WTC11 (cell line): ENCODE measurements around the gene PRAC2. TPM values are rescaled to one million over a fixed set of nuclear protein-coding genes. Genes with fewer than 3 reads are reported as not detected.

ENCODE experiments used
- ATAC-seq: fragments of 200-7000 bp; cut with Tn5 transposase; 2 replicates; pipeline ENCODE4 v1.10.0; 2021; ENCODE audit warnings: mild to moderate bottlenecking, moderate library complexity
- CTCF ChIA-PET: fragments of 300-600 bp; sonication (Branson Sonifier 250); formaldehyde crosslinking; loops from one replicate; lab custom pipeline; 2021; ENCODE audit warnings: antibody characterized with exemption; lab: Charles Lee
- POLR2A ChIA-PET: fragments of 350-600 bp; sonication (Branson Sonifier 250); formaldehyde crosslinking; loops from one replicate; lab custom pipeline; 2021; ENCODE audit warnings: antibody characterized with exemption; lab: Charles Lee
- DNase-seq: peaks from one replicate; pipeline ENCODE4 v3.0.0; 2021; ENCODE audit warnings: low spot score
- H3K27ac Mint-ChIP-seq: 2 replicates; pipeline ENCODE4 v1.8.0; 2021; ENCODE audit warnings: mixed read lengths
- H3K27me3 Mint-ChIP-seq: 2 replicates; pipeline ENCODE4 v1.8.0; 2021; ENCODE audit warnings: low read depth, mild to moderate bottlenecking, moderate library complexity, mixed read lengths
- H3K36me3 Mint-ChIP-seq: 2 replicates; pipeline ENCODE4 v1.8.0; 2021; ENCODE audit warnings: mixed read lengths
- H3K4me1 Mint-ChIP-seq: 2 replicates; pipeline ENCODE4 v1.8.0; 2022; ENCODE audit warnings: mixed read lengths
- H3K4me3 Mint-ChIP-seq: 2 replicates; pipeline ENCODE4 v1.8.0; 2021; ENCODE audit warnings: mild to moderate bottlenecking, moderate library complexity, mixed read lengths
- H3K9me3 Mint-ChIP-seq: 2 replicates; pipeline ENCODE4 v1.8.0; 2021; ENCODE audit warnings: mixed read lengths
- CREM ChIP-seq: sonication (generic); formaldehyde crosslinking; IDR thresholded peaks from 2 replicates; pipeline ENCODE4 v1.8.1; 2022; ENCODE audit warnings: mild to moderate bottlenecking, missing genetic modification reagents, moderate library complexity
- ELF4 ChIP-seq: sonication (generic); formaldehyde crosslinking; IDR thresholded peaks from 2 replicates; pipeline ENCODE4 v1.8.1; 2022; ENCODE audit warnings: low read depth, mild to moderate bottlenecking, moderate library complexity, missing genetic modification reagents
- GABPB1 ChIP-seq: sonication (generic); formaldehyde crosslinking; IDR thresholded peaks from 2 replicates; pipeline ENCODE4 v1.8.1; 2023; ENCODE audit warnings: mild to moderate bottlenecking, missing genetic modification reagents
- JUN ChIP-seq: sonication (generic); formaldehyde crosslinking; IDR thresholded peaks from 2 replicates; pipeline ENCODE4 v1.8.0; 2023; ENCODE audit warnings: mild to moderate bottlenecking, missing genetic modification reagents
- MYBL2 ChIP-seq: sonication (generic); formaldehyde crosslinking; IDR thresholded peaks from 2 replicates; pipeline ENCODE4 v1.8.1; 2023; ENCODE audit warnings: mild to moderate bottlenecking, moderate library complexity, missing genetic modification reagents
- NR3C1 ChIP-seq: sonication (generic); formaldehyde crosslinking; conservative IDR thresholded peaks from 2 replicates; pipeline ENCODE4 v1.8.1; 2023; ENCODE audit warnings: low read depth, mild to moderate bottlenecking, missing genetic modification reagents
- RORB ChIP-seq: fragments of 250-450 bp; sonication (Bioruptor Pico); IDR thresholded peaks from 2 replicates; pipeline ENCODE4 v1.9.0; 2021; ENCODE audit warnings: mild to moderate bottlenecking
- SP1 ChIP-seq: sonication (generic); formaldehyde crosslinking; conservative IDR thresholded peaks from 2 replicates; pipeline ENCODE4 v1.8.1; 2022; ENCODE audit warnings: missing genetic modification reagents
- TCF7 ChIP-seq: sonication (generic); formaldehyde crosslinking; IDR thresholded peaks from 2 replicates; pipeline ENCODE4 v1.8.0; 2022; ENCODE audit warnings: mild to moderate bottlenecking, low read depth, missing genetic modification reagents, moderate library complexity
- ZNF219 ChIP-seq: sonication (generic); formaldehyde crosslinking; IDR thresholded peaks from 2 replicates; pipeline ENCODE4 v1.8.0; 2023; ENCODE audit warnings: missing genetic modification reagents, mild to moderate bottlenecking, borderline replicate concordance
- ZNF232 ChIP-seq: sonication (generic); formaldehyde crosslinking; IDR thresholded peaks from 2 replicates; pipeline ENCODE4 v1.8.0; 2022; ENCODE audit warnings: mild to moderate bottlenecking, missing genetic modification reagents
- ZNF671 ChIP-seq: fragments of 250-450 bp; sonication (Bioruptor Pico); IDR thresholded peaks from 2 replicates; pipeline ENCODE4 v1.8.0; 2021; ENCODE audit warnings: mild to moderate bottlenecking
- total RNA-seq: library from RNA; stranded (reverse); gene quantifications from 3 replicates; pipeline ENCODE4 v1.2.3, GENCODE V29; 2021
- TF ChIP-seq, protein P1 (sequence below): sonication (generic); formaldehyde crosslinking; IDR thresholded peaks from 2 replicates; pipeline ENCODE4 v1.8.1; 2023; ENCODE audit warnings: mild to moderate bottlenecking, missing genetic modification reagents, moderate library complexity
- TF ChIP-seq, protein P2 (sequence below): sonication (generic); formaldehyde crosslinking; IDR thresholded peaks from 2 replicates; pipeline ENCODE4 v1.8.1; 2023; ENCODE audit warnings: mild to moderate bottlenecking, missing genetic modification reagents, borderline replicate concordance
- TF ChIP-seq, protein P3 (sequence below): sonication (generic); formaldehyde crosslinking; IDR thresholded peaks from 2 replicates; pipeline ENCODE4 v1.8.0; 2023; ENCODE audit warnings: mild to moderate bottlenecking, missing genetic modification reagents
- TF ChIP-seq, protein P4 (sequence below): fragments of 200-600 bp; IDR thresholded peaks from 2 replicates; pipeline ENCODE4 v1.8.0; 2022; ENCODE audit warnings: antibody characterized with exemption
- TF ChIP-seq, protein P5 (sequence below): sonication (generic); formaldehyde crosslinking; IDR thresholded peaks from 2 replicates; pipeline ENCODE4 v1.8.1; 2022; ENCODE audit warnings: mild to moderate bottlenecking, missing genetic modification reagents, moderate library complexity, borderline replicate concordance
- TF ChIP-seq, protein P6 (sequence below): sonication (generic); formaldehyde crosslinking; IDR thresholded peaks from 2 replicates; pipeline ENCODE4 v1.8.1; 2022; ENCODE audit warnings: missing genetic modification reagents, borderline replicate concordance
- TF ChIP-seq, protein P7 (sequence below): sonication (generic); formaldehyde crosslinking; IDR thresholded peaks from 2 replicates; pipeline ENCODE4 v1.8.1; 2022; ENCODE audit warnings: low read depth, missing genetic modification reagents, borderline replicate concordance
- TF ChIP-seq, protein P8 (sequence below): sonication (generic); formaldehyde crosslinking; IDR thresholded peaks from 2 replicates; pipeline ENCODE4 v1.8.1; 2022; ENCODE audit warnings: mild to moderate bottlenecking, moderate library complexity, missing genetic modification reagents

PRAC2 gene
- total RNA-seq, 1 experiment from 2014 or later: 22.3 TPM

DNA sequence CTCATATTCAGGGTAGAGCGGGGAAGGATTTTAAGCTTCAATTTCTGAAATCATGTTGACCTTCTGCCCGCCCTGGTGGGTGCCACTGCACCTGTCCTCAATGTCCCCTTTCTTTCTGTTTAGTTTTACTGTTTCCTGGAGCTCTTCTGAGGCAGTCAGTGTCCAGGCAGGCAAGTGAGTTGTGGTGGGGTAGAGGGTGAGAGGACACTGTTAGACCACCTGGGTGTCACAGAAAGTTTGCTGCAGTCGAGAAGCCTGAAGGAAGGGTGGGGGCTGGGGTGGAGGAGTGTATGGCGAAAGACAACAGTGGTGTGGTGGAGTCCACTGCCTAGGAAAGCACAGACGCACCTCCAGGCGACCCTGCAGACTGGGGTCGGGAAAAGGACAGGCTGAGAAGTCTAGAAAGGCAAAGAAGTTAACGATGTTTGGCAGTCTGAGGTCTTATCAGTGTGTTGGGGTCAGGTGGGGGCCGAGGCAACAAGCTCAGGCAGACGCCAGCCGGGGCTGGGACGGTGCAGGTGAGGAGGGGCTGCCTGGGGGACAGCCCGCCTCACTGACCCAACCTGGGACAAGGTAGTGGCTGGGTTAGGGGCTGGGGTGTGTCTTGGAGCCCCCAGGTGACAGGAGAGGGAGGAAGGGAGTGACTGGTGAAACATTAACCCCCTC, 28.9 kb downstream of the PRAC2 start:
- 0 out of 2 replicates have a peak, but pooled peaks cover 4% of the 10 kb centered on the region for H3K36me3 Mint-ChIP-seq
- peaks cover 32% of the 10 kb centered on the region for H3K4me1 Mint-ChIP-seq
- ATAC-seq: no peak
- H3K27ac Mint-ChIP-seq: no peak overlapping the region
- TF ChIP-seq ZNF232 (CRISPR knock-in tag): no peak
- no peak for TF ChIP-seq CREM (CRISPR knock-in tag)
- no peak for TF ChIP-seq JUN
- no peak for TF ChIP-seq MYBL2
- TF ChIP-seq TCF7: no peak
- TF ChIP-seq, protein P1, sequence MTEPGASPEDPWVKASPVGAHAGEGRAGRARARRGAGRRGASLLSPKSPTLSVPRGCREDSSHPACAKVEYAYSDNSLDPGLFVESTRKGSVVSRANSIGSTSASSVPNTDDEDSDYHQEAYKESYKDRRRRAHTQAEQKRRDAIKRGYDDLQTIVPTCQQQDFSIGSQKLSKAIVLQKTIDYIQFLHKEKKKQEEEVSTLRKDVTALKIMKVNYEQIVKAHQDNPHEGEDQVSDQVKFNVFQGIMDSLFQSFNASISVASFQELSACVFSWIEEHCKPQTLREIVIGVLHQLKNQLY (CRISPR knock-in tag): no peak
- TF ChIP-seq, protein P2, sequence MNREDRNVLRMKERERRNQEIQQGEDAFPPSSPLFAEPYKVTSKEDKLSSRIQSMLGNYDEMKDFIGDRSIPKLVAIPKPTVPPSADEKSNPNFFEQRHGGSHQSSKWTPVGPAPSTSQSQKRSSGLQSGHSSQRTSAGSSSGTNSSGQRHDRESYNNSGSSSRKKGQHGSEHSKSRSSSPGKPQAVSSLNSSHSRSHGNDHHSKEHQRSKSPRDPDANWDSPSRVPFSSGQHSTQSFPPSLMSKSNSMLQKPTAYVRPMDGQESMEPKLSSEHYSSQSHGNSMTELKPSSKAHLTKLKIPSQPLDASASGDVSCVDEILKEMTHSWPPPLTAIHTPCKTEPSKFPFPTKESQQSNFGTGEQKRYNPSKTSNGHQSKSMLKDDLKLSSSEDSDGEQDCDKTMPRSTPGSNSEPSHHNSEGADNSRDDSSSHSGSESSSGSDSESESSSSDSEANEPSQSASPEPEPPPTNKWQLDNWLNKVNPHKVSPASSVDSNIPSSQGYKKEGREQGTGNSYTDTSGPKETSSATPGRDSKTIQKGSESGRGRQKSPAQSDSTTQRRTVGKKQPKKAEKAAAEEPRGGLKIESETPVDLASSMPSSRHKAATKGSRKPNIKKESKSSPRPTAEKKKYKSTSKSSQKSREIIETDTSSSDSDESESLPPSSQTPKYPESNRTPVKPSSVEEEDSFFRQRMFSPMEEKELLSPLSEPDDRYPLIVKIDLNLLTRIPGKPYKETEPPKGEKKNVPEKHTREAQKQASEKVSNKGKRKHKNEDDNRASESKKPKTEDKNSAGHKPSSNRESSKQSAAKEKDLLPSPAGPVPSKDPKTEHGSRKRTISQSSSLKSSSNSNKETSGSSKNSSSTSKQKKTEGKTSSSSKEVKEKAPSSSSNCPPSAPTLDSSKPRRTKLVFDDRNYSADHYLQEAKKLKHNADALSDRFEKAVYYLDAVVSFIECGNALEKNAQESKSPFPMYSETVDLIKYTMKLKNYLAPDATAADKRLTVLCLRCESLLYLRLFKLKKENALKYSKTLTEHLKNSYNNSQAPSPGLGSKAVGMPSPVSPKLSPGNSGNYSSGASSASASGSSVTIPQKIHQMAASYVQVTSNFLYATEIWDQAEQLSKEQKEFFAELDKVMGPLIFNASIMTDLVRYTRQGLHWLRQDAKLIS: no peak
- TF ChIP-seq, protein P3, sequence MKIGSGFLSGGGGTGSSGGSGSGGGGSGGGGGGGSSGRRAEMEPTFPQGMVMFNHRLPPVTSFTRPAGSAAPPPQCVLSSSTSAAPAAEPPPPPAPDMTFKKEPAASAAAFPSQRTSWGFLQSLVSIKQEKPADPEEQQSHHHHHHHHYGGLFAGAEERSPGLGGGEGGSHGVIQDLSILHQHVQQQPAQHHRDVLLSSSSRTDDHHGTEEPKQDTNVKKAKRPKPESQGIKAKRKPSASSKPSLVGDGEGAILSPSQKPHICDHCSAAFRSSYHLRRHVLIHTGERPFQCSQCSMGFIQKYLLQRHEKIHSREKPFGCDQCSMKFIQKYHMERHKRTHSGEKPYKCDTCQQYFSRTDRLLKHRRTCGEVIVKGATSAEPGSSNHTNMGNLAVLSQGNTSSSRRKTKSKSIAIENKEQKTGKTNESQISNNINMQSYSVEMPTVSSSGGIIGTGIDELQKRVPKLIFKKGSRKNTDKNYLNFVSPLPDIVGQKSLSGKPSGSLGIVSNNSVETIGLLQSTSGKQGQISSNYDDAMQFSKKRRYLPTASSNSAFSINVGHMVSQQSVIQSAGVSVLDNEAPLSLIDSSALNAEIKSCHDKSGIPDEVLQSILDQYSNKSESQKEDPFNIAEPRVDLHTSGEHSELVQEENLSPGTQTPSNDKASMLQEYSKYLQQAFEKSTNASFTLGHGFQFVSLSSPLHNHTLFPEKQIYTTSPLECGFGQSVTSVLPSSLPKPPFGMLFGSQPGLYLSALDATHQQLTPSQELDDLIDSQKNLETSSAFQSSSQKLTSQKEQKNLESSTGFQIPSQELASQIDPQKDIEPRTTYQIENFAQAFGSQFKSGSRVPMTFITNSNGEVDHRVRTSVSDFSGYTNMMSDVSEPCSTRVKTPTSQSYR (CRISPR knock-in tag): no peak
- TF ChIP-seq, protein P4, sequence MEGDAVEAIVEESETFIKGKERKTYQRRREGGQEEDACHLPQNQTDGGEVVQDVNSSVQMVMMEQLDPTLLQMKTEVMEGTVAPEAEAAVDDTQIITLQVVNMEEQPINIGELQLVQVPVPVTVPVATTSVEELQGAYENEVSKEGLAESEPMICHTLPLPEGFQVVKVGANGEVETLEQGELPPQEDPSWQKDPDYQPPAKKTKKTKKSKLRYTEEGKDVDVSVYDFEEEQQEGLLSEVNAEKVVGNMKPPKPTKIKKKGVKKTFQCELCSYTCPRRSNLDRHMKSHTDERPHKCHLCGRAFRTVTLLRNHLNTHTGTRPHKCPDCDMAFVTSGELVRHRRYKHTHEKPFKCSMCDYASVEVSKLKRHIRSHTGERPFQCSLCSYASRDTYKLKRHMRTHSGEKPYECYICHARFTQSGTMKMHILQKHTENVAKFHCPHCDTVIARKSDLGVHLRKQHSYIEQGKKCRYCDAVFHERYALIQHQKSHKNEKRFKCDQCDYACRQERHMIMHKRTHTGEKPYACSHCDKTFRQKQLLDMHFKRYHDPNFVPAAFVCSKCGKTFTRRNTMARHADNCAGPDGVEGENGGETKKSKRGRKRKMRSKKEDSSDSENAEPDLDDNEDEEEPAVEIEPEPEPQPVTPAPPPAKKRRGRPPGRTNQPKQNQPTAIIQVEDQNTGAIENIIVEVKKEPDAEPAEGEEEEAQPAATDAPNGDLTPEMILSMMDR: no peak
- TF ChIP-seq, protein P5, sequence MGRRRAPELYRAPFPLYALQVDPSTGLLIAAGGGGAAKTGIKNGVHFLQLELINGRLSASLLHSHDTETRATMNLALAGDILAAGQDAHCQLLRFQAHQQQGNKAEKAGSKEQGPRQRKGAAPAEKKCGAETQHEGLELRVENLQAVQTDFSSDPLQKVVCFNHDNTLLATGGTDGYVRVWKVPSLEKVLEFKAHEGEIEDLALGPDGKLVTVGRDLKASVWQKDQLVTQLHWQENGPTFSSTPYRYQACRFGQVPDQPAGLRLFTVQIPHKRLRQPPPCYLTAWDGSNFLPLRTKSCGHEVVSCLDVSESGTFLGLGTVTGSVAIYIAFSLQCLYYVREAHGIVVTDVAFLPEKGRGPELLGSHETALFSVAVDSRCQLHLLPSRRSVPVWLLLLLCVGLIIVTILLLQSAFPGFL (CRISPR knock-in tag): no peak
- TF ChIP-seq, protein P6, sequence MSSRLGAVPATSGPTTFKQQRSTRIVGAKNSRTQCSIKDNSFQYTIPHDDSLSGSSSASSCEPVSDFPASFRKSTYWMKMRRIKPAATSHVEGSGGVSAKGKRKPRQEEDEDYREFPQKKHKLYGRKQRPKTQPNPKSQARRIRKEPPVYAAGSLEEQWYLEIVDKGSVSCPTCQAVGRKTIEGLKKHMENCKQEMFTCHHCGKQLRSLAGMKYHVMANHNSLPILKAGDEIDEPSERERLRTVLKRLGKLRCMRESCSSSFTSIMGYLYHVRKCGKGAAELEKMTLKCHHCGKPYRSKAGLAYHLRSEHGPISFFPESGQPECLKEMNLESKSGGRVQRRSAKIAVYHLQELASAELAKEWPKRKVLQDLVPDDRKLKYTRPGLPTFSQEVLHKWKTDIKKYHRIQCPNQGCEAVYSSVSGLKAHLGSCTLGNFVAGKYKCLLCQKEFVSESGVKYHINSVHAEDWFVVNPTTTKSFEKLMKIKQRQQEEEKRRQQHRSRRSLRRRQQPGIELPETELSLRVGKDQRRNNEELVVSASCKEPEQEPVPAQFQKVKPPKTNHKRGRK: no peak
- no peak for TF ChIP-seq SP1 (CRISPR knock-in tag)
- TF ChIP-seq NR3C1 (CRISPR knock-in tag): no peak
- no peak for TF ChIP-seq ZNF671
- TF ChIP-seq, protein P7, sequence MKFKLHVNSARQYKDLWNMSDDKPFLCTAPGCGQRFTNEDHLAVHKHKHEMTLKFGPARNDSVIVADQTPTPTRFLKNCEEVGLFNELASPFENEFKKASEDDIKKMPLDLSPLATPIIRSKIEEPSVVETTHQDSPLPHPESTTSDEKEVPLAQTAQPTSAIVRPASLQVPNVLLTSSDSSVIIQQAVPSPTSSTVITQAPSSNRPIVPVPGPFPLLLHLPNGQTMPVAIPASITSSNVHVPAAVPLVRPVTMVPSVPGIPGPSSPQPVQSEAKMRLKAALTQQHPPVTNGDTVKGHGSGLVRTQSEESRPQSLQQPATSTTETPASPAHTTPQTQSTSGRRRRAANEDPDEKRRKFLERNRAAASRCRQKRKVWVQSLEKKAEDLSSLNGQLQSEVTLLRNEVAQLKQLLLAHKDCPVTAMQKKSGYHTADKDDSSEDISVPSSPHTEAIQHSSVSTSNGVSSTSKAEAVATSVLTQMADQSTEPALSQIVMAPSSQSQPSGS (CRISPR knock-in tag): no peak
- TF ChIP-seq GABPB1 (CRISPR knock-in tag): no peak
- no peak for TF ChIP-seq ELF4 (CRISPR knock-in tag)
- no peak for TF ChIP-seq ZNF219 (CRISPR knock-in tag)
- no peak for TF ChIP-seq RORB (CRISPR knock-in tag)
- TF ChIP-seq, protein P8, sequence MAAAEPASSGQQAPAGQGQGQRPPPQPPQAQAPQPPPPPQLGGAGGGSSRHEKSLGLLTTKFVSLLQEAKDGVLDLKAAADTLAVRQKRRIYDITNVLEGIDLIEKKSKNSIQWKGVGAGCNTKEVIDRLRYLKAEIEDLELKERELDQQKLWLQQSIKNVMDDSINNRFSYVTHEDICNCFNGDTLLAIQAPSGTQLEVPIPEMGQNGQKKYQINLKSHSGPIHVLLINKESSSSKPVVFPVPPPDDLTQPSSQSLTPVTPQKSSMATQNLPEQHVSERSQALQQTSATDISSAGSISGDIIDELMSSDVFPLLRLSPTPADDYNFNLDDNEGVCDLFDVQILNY (CRISPR knock-in tag): no peak
- peaks cover 100% of the 10 kb centered on the region for H3K27me3 Mint-ChIP-seq
- POLR2A ChIA-PET: no interaction called here
- H3K4me3 Mint-ChIP-seq: no peak overlapping the region
- no peaks in the 10 kb centered on the region for H3K9me3 Mint-ChIP-seq
- DNase-seq: no peak
- CTCF ChIA-PET: interaction anchor here (0.7 to 3.9 kb wide), 9 partner anchors 14 to 132 kb away, joined by 3 to 25 read pairs (median 5); partner anchors contain the start of gene PRAC2
